CD4-positive, alpha-beta memory T cell (primary cell): ENCODE data around the gene ZNF385D. TPM values are rescaled to one million over a fixed set of nuclear protein-coding genes. Genes with fewer than 3 reads are reported as not detected.

Experiments
- CTCF ChIA-PET: fragments of 350-600 bp; sonication (Branson Sonifier 250); formaldehyde crosslinking; loops from one replicate; lab custom pipeline; 2021; ENCODE audit warnings: inconsistent platforms; ENCODE audit not compliant: partially characterized antibody; lab: Charles Lee
- POLR2A ChIA-PET: fragments of 350-600 bp; sonication (Branson Sonifier 250); formaldehyde crosslinking; loops from one replicate; lab custom pipeline; 2021; ENCODE audit not compliant: partially characterized antibody; lab: Charles Lee
- DNase-seq, 5 donors: peaks; one replicate each; pipeline versions ENCODE4 v3.0.0 to v3.0.0-alpha.2; 2020 to 2022; ENCODE audit warnings: mixed read lengths in 1 of 5
- H3K27ac ChIP-seq: one replicate; pipeline ENCODE4 v1.7.0; 2013; ENCODE audit warnings: low read depth, low read length
- H3K27me3 ChIP-seq: 2 replicates; pipeline ENCODE4 v1.7.0; 2013; ENCODE audit warnings: mild to moderate bottlenecking, low read length, moderate library complexity; ENCODE audit not compliant: insufficient read depth
- H3K36me3 ChIP-seq: 2 replicates; pipeline ENCODE4 v1.7.0; 2013; ENCODE audit warnings: mild to moderate bottlenecking, low read length, moderate library complexity; ENCODE audit not compliant: insufficient read depth
- H3K4me1 ChIP-seq: 2 replicates; pipeline ENCODE4 v1.7.0; 2013; ENCODE audit warnings: mild to moderate bottlenecking, low read length, moderate library complexity; ENCODE audit not compliant: insufficient read depth
- H3K4me3 ChIP-seq, 2 donors: one replicate each; pipeline ENCODE4 v1.7.0; 2013; ENCODE audit warnings: low read length in 2 of 2, mild to moderate bottlenecking in 1 of 2
- H3K9me3 ChIP-seq, 2 donors: one replicate each; pipeline ENCODE4 v1.7.0; 2013; ENCODE audit warnings: low read length in 2 of 2, control low read depth in 1 of 2; ENCODE audit not compliant: control insufficient read depth in 1 of 2
- H3K27ac Mint-ChIP-seq, 7 donors: one replicate each; pipeline ENCODE4 v1.8.0; 2020 to 2021; ENCODE audit warnings: mixed read lengths in 7 of 7, mild to moderate bottlenecking in 6 of 7, inconsistent platforms in 3 of 7, moderate library complexity in 3 of 7
- H3K27me3 Mint-ChIP-seq, 2 donors: one replicate each; pipeline ENCODE4 v1.8.0; 2020 to 2021; ENCODE audit warnings: mixed read lengths in 2 of 2
- H3K36me3 Mint-ChIP-seq, 2 donors: one replicate each; pipeline ENCODE4 v1.8.0; 2020 to 2021; ENCODE audit warnings: mixed read lengths in 2 of 2, inconsistent platforms in 1 of 2, mild to moderate bottlenecking in 1 of 2
- H3K4me1 Mint-ChIP-seq, 4 donors: one replicate each; pipeline ENCODE4 v1.8.0; 2020 to 2021; ENCODE audit warnings: mixed read lengths in 4 of 4, mild to moderate bottlenecking in 1 of 4
- H3K4me3 Mint-ChIP-seq, 8 donors: one replicate each; pipeline ENCODE4 v1.8.0; 2020 to 2021; ENCODE audit warnings: mixed read lengths in 8 of 8, mild to moderate bottlenecking in 7 of 8, moderate library complexity in 6 of 8, inconsistent platforms in 3 of 8
- H3K9me3 Mint-ChIP-seq, 8 donors: one replicate each; pipeline ENCODE4 v1.8.0; 2020 to 2021; ENCODE audit warnings: mixed read lengths in 8 of 8, mild to moderate bottlenecking in 5 of 8, inconsistent platforms in 3 of 8, moderate library complexity in 1 of 8
- intact Hi-C: fragments of 100-400 bp; cut with micrococcal nuclease; formaldehyde crosslinking; loops from one replicate; pipeline ENCODE4 v1.15.1; 2023
- polyA plus RNA-seq, 2 donors: library from polyadenylated mRNA; unstranded; fragments of 300-500 nt; fragmentation: Illumina TruSeq; gene quantifications; one replicate each; pipeline ENCODE4 v1.2.3, GENCODE V29; 2021
- total RNA-seq, 2 experiments: library from RNA; stranded (reverse); gene quantifications; one replicate each; pipeline ENCODE4 v1.2.3, GENCODE V29; 2021

The ZNF385D gene
- total and polyA plus RNA-seq, 4 experiments from 2014 or later: not detected

GRCh38 chr3:21778715-21779114 is 27.7 kb upstream of the ZNF385D start:
- intact Hi-C loops: no loop called here
- no peak for DNase-seq
- ChIA-PET POLR2A (no interaction called here), CTCF (no interaction called here)
- Mint-ChIP-seq H3K4me3 (no peak overlapping the region), H3K27me3 (no peaks in the 10 kb centered on the region), H3K36me3 (no peaks in the 10 kb centered on the region), H3K4me1 (no peaks in the 10 kb centered on the region), H3K27ac (no peak overlapping the region), H3K9me3 (peaks cover 0 to 11% (median 4%) of the 10 kb centered on the region in 8 donors)
- Histone ChIP-seq H3K36me3 (no peaks in the 10 kb centered on the region), H3K4me1 (no peaks in the 10 kb centered on the region), H3K27me3 (no peaks in the 10 kb centered on the region), H3K9me3 (no peaks in the 10 kb centered on the region), H3K4me3 (no peak overlapping the region), H3K27ac (no peak overlapping the region)

DNA sequence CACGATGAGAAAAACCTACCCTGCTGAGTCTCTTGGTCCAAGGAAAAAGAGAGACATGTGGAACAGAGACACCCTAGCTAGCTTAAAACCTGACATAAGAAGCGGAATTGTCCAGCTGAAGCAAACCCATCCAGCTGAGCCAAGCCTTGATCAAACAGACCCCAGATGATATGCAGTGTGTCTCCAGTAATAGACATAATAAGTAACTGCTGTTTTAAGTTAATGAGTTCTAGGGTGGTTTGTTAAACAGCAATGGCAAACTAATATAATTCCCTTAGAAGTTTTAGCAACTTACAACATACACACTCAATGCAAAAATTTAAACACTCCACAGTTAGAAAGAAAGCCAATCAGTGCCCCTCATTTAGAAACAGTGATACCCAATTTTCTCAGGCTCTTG is 26.8 kb upstream of the ZNF385D start:
- H3K27me3 ChIP-seq: no peaks in the 10 kb centered on the region
- H3K36me3 ChIP-seq: no peaks in the 10 kb centered on the region
- CTCF ChIA-PET: no interaction called here
- no peak overlapping the region for H3K27ac Mint-ChIP-seq
- H3K4me1 ChIP-seq: no peaks in the 10 kb centered on the region
- peaks cover 0 to 11% (median 5%) of the 10 kb centered on the region in 8 donors for H3K9me3 Mint-ChIP-seq
- H3K36me3 Mint-ChIP-seq: no peaks in the 10 kb centered on the region
- H3K9me3 ChIP-seq: no peaks in the 10 kb centered on the region
- intact Hi-C loops: no loop called here
- DNase-seq: no peak
- H3K27ac ChIP-seq: no peak overlapping the region
- H3K27me3 Mint-ChIP-seq: no peaks in the 10 kb centered on the region
- POLR2A ChIA-PET: no interaction called here
- H3K4me1 Mint-ChIP-seq: no peaks in the 10 kb centered on the region
- H3K4me3 ChIP-seq: no peak overlapping the region
- H3K4me3 Mint-ChIP-seq: no peak overlapping the region

DNA sequence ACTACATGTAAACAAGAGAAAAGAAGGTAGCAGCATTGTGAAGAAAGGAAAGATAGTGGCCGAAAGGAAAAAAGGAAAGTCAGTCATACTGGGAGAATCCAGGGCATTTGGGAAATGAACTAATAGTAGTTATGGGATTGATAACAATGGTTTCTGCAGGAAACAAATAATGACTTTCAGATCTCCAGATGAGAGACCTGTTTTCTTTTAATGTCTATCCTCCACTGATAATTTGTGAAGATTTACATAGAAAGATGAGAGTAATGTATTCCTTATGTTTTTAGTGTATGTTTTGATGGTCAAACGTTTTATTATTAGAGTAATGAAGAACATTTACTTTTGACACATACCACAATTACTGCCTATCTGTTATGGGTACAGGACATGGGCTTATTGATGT is 15.0 kb upstream of the ZNF385D start:
- Mint-ChIP-seq H3K27me3 (no peaks in the 10 kb centered on the region), H3K36me3 (no peaks in the 10 kb centered on the region), H3K4me3 (no peak overlapping the region), H3K9me3 (peaks cover 4 to 26% (median 11%) of the 10 kb centered on the region in 8 donors), H3K27ac (no peak overlapping the region), H3K4me1 (no peaks in the 10 kb centered on the region)
- POLR2A ChIA-PET: no interaction called here
- intact Hi-C loops: no loop called here
- CTCF ChIA-PET: no interaction called here
- no peak overlapping the region for H3K27ac ChIP-seq
- H3K4me1 ChIP-seq: no peaks in the 10 kb centered on the region
- no peaks in the 10 kb centered on the region for H3K36me3 ChIP-seq
- H3K9me3 ChIP-seq: peaks cover 0 to 4% of the 10 kb centered on the region in 2 donors
- DNase-seq: no peak
- no peaks in the 10 kb centered on the region for H3K27me3 ChIP-seq
- H3K4me3 ChIP-seq: no peak overlapping the region

DNA sequence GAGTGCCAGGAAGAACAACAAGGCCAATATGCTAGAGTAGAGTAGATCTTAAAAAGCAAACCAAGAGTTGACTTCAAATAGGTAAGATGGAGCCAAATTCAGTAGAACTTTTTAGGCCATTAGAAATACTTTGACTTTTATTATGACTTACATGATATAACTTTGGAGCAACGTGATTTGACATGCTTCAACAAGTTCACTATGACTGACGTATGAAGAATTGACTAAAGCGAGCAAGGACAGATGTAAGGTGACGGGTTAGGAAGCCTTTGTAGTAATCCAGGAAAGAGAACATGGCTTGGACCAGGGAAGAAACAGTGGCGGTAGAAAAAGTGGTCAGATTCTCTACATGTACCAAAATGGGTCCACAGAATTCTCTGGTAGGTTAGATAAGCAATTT is 4.9 kb upstream of the ZNF385D start:
- Mint-ChIP-seq H3K9me3 (peaks cover 0 to 6% (median 2%) of the 10 kb centered on the region in 8 donors), H3K36me3 (no peaks in the 10 kb centered on the region), H3K27me3 (no peaks in the 10 kb centered on the region), H3K4me3 (no peak overlapping the region), H3K27ac (no peak overlapping the region), H3K4me1 (no peaks in the 10 kb centered on the region)
- ChIA-PET POLR2A (no interaction called here), CTCF (no interaction called here)
- no peaks in the 10 kb centered on the region for H3K27me3 ChIP-seq
- H3K9me3 ChIP-seq: peaks cover 0 to 3% of the 10 kb centered on the region in 2 donors
- H3K27ac ChIP-seq: no peak overlapping the region
- no peaks in the 10 kb centered on the region for H3K4me1 ChIP-seq
- no peak for DNase-seq
- intact Hi-C loops: no loop called here
- H3K36me3 ChIP-seq: no peaks in the 10 kb centered on the region
- H3K4me3 ChIP-seq: no peak overlapping the region

DNA sequence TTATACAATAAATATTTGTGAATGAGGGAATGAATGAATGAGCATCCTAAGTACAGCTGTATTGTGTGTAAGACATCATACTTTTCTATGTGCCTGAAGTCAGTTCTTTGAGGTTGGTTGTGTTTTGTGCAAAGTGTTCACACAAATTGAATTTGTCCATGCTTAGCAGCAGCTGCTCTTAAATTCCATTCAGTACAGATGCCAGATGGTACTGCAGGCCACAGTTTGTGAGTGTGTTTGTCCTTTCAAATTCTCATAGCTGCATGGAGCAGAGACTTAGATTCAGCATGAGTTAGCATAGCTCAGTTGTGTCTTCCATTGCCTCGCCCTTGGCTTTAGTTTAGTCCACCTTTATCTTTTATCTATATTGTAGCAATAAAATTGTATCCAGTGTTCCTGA is 3.8 kb upstream of the ZNF385D start:
- H3K27me3 Mint-ChIP-seq: no peaks in the 10 kb centered on the region

DNA sequence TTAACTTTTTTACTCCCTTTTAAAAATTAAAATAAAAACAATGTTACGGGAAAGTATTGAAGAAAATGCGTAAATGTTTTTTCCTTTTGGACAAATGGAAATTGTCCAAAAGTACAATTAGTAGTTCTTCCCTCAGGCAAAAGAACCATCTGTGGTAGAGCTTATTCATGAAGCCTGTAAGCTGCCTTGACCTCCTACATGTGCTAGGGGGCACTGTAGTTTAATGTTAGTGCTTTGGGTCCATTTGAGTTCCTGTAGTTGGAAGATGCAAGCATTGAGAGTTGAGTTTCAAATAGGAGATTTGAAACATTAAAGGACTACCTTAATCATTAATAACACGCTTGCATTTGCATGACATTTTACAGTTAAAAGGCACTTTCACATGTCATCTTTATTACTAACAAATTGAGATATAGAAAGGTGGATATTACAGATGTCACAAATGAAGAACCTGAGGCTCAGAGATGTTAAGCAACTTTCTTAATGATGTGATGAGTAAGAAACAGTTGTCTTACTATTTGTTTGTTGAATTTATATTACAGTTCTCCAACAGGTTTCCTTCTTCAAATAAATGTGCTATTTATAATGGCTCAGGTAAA is 1.8 kb upstream of the ZNF385D start:
- H3K27ac Mint-ChIP-seq: no peak overlapping the region
- DNase-seq: no peak
- ChIA-PET POLR2A (no interaction called here), CTCF (no interaction called here)
- H3K4me1 Mint-ChIP-seq: peaks cover 0 to 6% (median 0%) of the 10 kb centered on the region in 4 donors
- Histone ChIP-seq H3K36me3 (no peaks in the 10 kb centered on the region), H3K4me1 (no peaks in the 10 kb centered on the region), H3K4me3 (no peak overlapping the region), H3K27ac (no peak overlapping the region), H3K27me3 (no peaks in the 10 kb centered on the region), H3K9me3 (no peaks in the 10 kb centered on the region)
- no peaks in the 10 kb centered on the region for H3K27me3 Mint-ChIP-seq
- H3K36me3 Mint-ChIP-seq: no peaks in the 10 kb centered on the region
- intact Hi-C loops: no loop called here
- no peak overlapping the region for H3K4me3 Mint-ChIP-seq
- H3K9me3 Mint-ChIP-seq: peaks cover 0 to 6% (median 3%) of the 10 kb centered on the region in 8 donors

More for the DNA sequence above, 3.8 kb upstream of the ZNF385D start:
- H3K36me3 Mint-ChIP-seq: no peaks in the 10 kb centered on the region
- no peak for DNase-seq
- H3K4me1 ChIP-seq: no peaks in the 10 kb centered on the region
- peaks cover 0 to 6% (median 3%) of the 10 kb centered on the region in 8 donors for H3K9me3 Mint-ChIP-seq
- no peak overlapping the region for H3K4me3 Mint-ChIP-seq
- no peak overlapping the region for H3K4me3 ChIP-seq
- H3K27ac Mint-ChIP-seq: no peak overlapping the region
- H3K36me3 ChIP-seq: no peaks in the 10 kb centered on the region
- POLR2A ChIA-PET: no interaction called here
- no peaks in the 10 kb centered on the region for H3K27me3 ChIP-seq
- peaks cover 0 to 6% (median 0%) of the 10 kb centered on the region in 4 donors for H3K4me1 Mint-ChIP-seq
- CTCF ChIA-PET: no interaction called here
- intact Hi-C loops: no loop called here
- no peaks in the 10 kb centered on the region for H3K9me3 ChIP-seq
- H3K27ac ChIP-seq: no peak overlapping the region

DNA sequence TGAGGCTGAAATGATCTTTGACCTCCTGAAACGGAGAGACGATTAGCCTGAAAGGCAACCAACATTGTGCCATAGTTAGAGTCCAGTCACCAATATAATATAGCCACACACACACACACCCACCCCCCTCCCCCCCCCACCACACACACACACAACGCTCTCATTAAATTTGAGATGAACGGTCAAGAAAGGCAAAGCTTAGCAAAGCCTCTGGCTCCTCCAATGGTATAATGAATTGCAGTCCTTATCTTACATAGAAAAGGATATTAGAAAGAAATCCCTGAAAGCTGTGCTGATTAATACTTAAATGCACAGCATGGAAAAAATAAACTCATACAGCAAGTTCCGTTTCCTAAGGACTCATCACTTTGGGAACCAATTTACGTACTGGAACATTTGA is 876 bp upstream of the ZNF385D start:
- no peaks in the 10 kb centered on the region for H3K4me1 ChIP-seq
- intact Hi-C loops: no loop called here
- Mint-ChIP-seq H3K27me3 (no peaks in the 10 kb centered on the region), H3K4me3 (no peak overlapping the region), H3K9me3 (peaks cover 0 to 8% (median 3%) of the 10 kb centered on the region in 8 donors), H3K36me3 (no peaks in the 10 kb centered on the region), H3K4me1 (peaks cover 0 to 6% (median 0%) of the 10 kb centered on the region in 4 donors), H3K27ac (no peak overlapping the region)
- H3K9me3 ChIP-seq: no peaks in the 10 kb centered on the region
- CTCF ChIA-PET: no interaction called here
- no peaks in the 10 kb centered on the region for H3K27me3 ChIP-seq
- no peak overlapping the region for H3K4me3 ChIP-seq
- H3K36me3 ChIP-seq: no peaks in the 10 kb centered on the region
- no peak for DNase-seq
- POLR2A ChIA-PET: no interaction called here
- no peak overlapping the region for H3K27ac ChIP-seq
